ENCODE measurements around the gene HNMT. TPM values are rescaled to one million over a fixed set of nuclear protein-coding genes. Genes with fewer than 3 reads are reported as not detected.

The HNMT gene
- total and polyA plus RNA-seq, 2 donors (not counting 1 experiment from before 2014, with no cell fraction given), result 0.24 TPM; not detected in 1

GRCh38 chr2:137968477-137969417 is 4.5 kb downstream of the HNMT start:
- Histone ChIP-seq H3K9ac (ENCODE audit: low read length) (no peak overlapping the region), H3K4me2 (replicated peaks; ENCODE audit: low read depth, low read length, poor library complexity, severe bottlenecking) (no peak overlapping the region), H3K9me3 (ENCODE audit: control extremely low read depth in 1 of 3, control insufficient read depth in 2 of 3, insufficient read depth in 1 of 3, low read length in 2 of 3) (no peaks in the 10 kb centered on the region), H3K4me3 (ENCODE audit: control extremely low read depth in 1 of 5, extremely low read depth in 1 of 5, insufficient read depth in 1 of 5, low read depth in 2 of 5, low read length in 4 of 5) (no peak overlapping the region), H3K4me1 (ENCODE audit: control insufficient read depth in 2 of 2, insufficient read depth in 2 of 2, low read length in 2 of 2) (no peaks in the 10 kb centered on the region), H3K27me3 (replicated peaks in 1 of 4; ENCODE audit: control extremely low read depth in 1 of 4, control insufficient read depth in 3 of 4, insufficient read depth in 4 of 4, low read length in 3 of 4) (no peaks in the 10 kb centered on the region), H3K27ac (ENCODE audit: low read length in 2 of 2) (no peak overlapping the region), H2AFZ (ENCODE audit: insufficient read depth, low read depth, low read length, poor library complexity, severe bottlenecking) (no peak overlapping the region), H3K79me2 (ENCODE audit: control insufficient read depth, insufficient read depth, low read length) (no peaks in the 10 kb centered on the region), H3K36me3 (replicated peaks in 1 of 2; ENCODE audit: control extremely low read depth in 1 of 2, control insufficient read depth in 1 of 2, extremely low read depth in 1 of 2, insufficient read depth in 2 of 2, low read length in 1 of 2) (no peaks in the 10 kb centered on the region), H4K20me1 (ENCODE audit: control insufficient read depth, insufficient read depth, low read length, poor library complexity, severe bottlenecking) (no peaks in the 10 kb centered on the region)
- TF ChIP-seq CTCF (IDR thresholded peaks at IDR 0.05) (no peak), EZH2 (IDR thresholded peaks at IDR 0.05; ENCODE audit: borderline replicate concordance, insufficient read depth, low read depth, low read length, poor library complexity, severe bottlenecking) (no peak)
- no peak for ATAC-seq (ENCODE audit: low read depth)
- Mint-ChIP-seq H3K27me3 (no peaks in the 10 kb centered on the region), H3K27ac (no peak overlapping the region), H3K4me1 (no peaks in the 10 kb centered on the region), H3K9me3 (ENCODE audit: insufficient read depth) (no peaks in the 10 kb centered on the region), H3K4me3 (no peak overlapping the region)
- 56% methylated on average over 2 of the region's 6 CpGs for WGBS (ENCODE audit: insufficient coverage)
- DNase-seq, result no peak
- CTCF ChIA-PET, result no interaction called here
- POLR2A ChIA-PET, result no interaction called here
- intact Hi-C loops (cut with micrococcal nuclease), result no loop called here

DNA sequence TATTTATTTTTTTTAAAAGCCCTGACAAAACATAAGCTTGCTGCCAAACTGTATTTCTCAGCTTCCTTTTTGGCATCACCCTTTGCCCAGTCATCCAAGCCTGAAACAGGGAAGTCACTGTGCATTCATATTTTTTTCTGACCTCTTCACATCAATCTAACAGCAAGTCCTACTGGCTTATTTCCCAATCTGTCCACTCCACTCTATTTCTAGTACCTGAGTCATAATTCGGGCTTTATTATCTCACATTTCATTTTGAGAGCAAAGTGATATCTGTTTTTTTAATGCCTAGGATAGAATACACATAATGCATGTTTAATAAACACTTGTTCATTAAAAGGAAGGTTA is 5.1 kb downstream of the HNMT start:
- H2AFZ ChIP-seq (ENCODE audit: insufficient read depth, low read depth, low read length, poor library complexity, severe bottlenecking), result no peak overlapping the region
- no peaks in the 10 kb centered on the region for H3K27me3 ChIP-seq (replicated peaks in 1 of 4; ENCODE audit: control extremely low read depth in 1 of 4, control insufficient read depth in 3 of 4, insufficient read depth in 4 of 4, low read length in 3 of 4)
- POLR2A ChIA-PET, result no interaction called here
- no peak overlapping the region for H3K4me3 ChIP-seq (ENCODE audit: control extremely low read depth in 1 of 5, extremely low read depth in 1 of 5, insufficient read depth in 1 of 5, low read depth in 2 of 5, low read length in 4 of 5)
- no peak for ATAC-seq (ENCODE audit: low read depth)
- no peak overlapping the region for H3K27ac Mint-ChIP-seq
- H4K20me1 ChIP-seq (ENCODE audit: control insufficient read depth, insufficient read depth, low read length, poor library complexity, severe bottlenecking), result no peaks in the 10 kb centered on the region
- H3K36me3 ChIP-seq (replicated peaks in 1 of 2; ENCODE audit: control extremely low read depth in 1 of 2, control insufficient read depth in 1 of 2, extremely low read depth in 1 of 2, insufficient read depth in 2 of 2, low read length in 1 of 2), result no peaks in the 10 kb centered on the region
- CTCF ChIA-PET, result no interaction called here
- no peaks in the 10 kb centered on the region for H3K4me1 ChIP-seq (ENCODE audit: control insufficient read depth in 2 of 2, insufficient read depth in 2 of 2, low read length in 2 of 2)
- TF ChIP-seq CTCF (IDR thresholded peaks at IDR 0.05) (no peak), EZH2 (IDR thresholded peaks at IDR 0.05; ENCODE audit: borderline replicate concordance, insufficient read depth, low read depth, low read length, poor library complexity, severe bottlenecking) (no peak)
- no peaks in the 10 kb centered on the region for H3K4me1 Mint-ChIP-seq
- no peak overlapping the region for H3K9ac ChIP-seq (ENCODE audit: low read length)
- H3K27me3 Mint-ChIP-seq, result no peaks in the 10 kb centered on the region
- no peak overlapping the region for H3K4me3 Mint-ChIP-seq
- intact Hi-C loops (cut with micrococcal nuclease), result no loop called here
- H3K27ac ChIP-seq (ENCODE audit: low read length in 2 of 2), result no peak overlapping the region
- H3K9me3 Mint-ChIP-seq (ENCODE audit: insufficient read depth), result no peaks in the 10 kb centered on the region
- no peaks in the 10 kb centered on the region for H3K9me3 ChIP-seq (ENCODE audit: control extremely low read depth in 1 of 3, control insufficient read depth in 2 of 3, insufficient read depth in 1 of 3, low read length in 2 of 3)
- H3K4me2 ChIP-seq (replicated peaks; ENCODE audit: low read depth, low read length, poor library complexity, severe bottlenecking), result no peak overlapping the region
- H3K79me2 ChIP-seq (ENCODE audit: control insufficient read depth, insufficient read depth, low read length), result no peaks in the 10 kb centered on the region
- WGBS (ENCODE audit: insufficient coverage), result no CpG with 5 or more reads among the region's 1 CpG
- DNase-seq, result no peak

Measured in B cell (primary cell).